8988T (cell line): ENCODE measurements around the gene C1QTNF8.
"Not testable (repeated sequence)": the region's sequence is repeated elsewhere in the genome, so short reads cannot be mapped to it uniquely, and the experiment has no call there.

Experiments
- DNase-seq: peaks from one replicate; pipeline ENCODE4 v3.0.0; 2011

C1QTNF8 gene

DNA sequence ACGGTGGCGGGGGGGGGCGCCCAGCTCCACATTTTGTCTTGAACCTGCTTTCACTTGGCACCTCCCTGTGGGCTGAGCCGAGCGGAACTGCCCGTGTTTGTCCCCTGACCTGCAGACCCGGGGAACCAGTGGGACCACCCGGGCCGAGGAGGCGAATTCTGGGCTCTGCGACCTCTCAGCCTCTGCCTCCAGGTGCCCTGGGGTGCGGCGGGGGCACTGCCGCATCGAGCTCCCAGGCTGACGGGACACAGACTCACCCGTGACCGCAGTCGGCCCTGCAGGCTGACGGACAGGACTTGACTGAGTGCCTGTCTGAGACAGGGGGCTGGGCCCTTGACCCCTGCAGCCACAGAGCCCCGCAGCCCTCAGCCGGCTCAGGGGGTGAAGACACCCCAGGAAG is 11.1 kb upstream of the C1QTNF8 start:
- DNase-seq, result no peak

DNA sequence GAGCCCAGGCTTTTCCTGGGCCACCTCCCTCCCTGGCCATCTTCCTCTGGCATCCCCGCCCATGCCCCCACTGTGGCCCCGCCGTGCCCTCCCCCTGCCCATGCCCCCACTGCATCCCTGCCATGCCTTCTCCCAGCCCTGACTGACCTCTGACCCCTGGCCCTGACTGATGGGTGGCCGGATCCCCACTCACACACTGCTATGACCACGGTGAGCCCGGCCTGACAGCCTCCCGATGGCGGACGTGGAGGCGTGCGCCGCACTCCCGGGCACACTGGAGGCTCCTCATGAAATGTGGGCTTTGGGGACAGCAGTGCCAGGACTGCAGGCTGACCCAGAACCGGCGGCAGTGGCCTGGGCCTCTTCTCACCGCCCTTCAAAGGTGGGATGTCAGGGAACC is 10.6 kb upstream of the C1QTNF8 start:
- no peak for DNase-seq

DNA sequence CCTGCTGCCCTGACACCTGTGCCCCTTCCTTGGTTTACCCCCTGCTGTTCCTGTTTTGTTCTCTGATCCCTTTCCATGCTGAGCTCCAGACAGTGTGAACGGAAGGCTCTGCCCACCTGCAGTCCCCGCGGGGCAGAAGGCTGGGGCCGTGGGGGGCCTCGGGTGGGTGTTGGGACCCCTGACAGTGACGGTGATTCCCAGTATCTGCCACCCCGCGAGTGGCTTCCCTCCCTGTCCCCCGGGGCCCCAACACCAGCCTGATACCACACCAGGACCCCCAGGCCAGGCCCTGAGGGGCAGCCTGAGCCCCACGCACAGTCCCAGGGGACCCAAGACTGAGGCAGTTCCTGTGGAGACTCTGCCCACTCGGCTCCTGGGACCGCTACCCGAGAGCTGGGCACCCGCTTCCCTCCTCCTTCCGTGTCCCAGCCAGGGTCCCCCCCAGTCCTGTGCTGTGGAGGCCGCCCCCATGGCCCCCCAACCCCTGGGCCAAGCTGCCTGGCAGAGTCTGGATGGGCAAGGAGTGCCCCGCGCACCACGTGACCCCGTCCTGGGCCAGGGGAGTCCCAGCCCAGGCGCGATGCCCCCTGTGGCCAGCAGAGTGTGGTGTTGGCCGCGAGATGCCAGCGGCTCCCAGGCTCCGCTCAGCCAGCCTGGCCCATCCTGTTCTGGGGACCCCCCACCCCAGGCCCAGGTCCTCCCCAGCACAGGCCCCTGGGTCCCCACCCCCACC is 10.0 kb upstream of the C1QTNF8 start:
- peak; percentile 99 for DNase-seq

DNA sequence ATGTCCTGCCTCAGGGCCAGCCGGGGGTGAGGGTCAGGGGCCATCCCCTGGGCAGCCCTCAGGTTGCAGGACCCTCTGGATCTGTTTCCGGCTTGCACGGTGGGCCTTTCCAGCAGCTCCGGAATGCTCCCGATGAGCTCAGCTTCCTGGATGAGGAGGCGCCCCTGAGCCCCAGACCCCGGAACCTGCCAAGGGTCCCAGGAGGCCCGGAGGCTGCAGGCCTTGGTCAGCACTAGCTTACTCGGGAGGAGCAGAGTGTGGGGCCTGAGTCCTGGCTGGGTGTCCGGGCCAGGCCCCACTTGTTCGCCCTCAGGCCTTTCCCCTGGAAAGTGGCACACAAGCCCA is 7.6 kb upstream of the C1QTNF8 start:
- DNase-seq, result no peak

DNA sequence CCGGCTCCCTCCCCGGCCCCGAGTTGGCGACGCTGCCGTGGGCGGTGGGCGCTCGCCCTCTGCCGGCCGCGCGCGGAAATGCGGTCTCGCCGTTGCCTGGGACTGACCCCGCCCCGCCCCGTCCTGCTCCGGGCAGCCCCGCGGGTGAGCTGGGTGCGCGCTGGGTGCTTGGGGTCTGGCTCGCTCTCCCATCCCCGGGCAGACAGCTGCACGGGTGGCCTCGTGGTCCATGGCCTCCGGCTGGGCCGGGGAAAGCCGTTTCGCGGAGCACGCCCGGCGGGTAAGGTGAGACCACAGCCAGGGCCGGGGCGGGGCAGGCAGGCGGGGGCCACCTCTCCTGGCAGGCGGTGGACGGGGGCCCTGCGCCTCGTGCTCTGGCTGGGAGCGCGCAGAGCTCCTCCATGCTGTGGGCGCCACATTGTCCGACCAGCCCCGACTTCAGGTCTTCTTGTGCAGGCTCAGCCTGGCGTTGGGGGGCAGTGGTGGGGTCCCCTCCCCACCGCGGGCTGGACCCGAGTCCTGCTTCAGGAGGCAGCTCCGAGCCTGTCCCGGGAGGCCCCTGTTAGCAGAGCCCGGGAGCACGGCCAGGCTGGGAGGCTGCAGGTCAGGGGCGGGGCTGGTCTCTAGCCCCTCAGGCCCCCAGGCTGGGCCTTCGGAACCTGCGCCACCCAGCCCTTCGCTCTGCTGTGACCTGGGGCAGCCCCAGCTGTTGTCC is 7.0 kb upstream of the C1QTNF8 start:
- DNase-seq, result peak; percentile 89

DNA sequence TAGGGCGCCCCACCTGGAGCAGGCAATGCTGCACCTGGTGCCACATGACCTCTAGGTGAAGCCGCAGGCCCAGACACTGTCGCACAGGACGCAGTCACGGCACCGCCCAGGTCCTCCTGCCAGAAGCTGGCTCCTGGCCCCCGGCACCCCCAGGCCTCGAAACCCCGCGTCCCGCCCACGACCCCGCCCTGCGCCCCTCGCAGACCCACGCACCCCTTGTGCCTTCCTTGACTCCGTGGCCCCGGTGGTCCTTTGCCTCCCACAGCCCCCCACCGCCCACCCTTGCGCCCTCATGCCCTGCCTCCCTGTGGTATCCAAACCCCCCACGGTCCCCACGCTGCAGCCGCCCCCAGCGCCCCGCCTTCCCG is 6.3 kb upstream of the C1QTNF8 start:
- no peak for DNase-seq

DNA sequence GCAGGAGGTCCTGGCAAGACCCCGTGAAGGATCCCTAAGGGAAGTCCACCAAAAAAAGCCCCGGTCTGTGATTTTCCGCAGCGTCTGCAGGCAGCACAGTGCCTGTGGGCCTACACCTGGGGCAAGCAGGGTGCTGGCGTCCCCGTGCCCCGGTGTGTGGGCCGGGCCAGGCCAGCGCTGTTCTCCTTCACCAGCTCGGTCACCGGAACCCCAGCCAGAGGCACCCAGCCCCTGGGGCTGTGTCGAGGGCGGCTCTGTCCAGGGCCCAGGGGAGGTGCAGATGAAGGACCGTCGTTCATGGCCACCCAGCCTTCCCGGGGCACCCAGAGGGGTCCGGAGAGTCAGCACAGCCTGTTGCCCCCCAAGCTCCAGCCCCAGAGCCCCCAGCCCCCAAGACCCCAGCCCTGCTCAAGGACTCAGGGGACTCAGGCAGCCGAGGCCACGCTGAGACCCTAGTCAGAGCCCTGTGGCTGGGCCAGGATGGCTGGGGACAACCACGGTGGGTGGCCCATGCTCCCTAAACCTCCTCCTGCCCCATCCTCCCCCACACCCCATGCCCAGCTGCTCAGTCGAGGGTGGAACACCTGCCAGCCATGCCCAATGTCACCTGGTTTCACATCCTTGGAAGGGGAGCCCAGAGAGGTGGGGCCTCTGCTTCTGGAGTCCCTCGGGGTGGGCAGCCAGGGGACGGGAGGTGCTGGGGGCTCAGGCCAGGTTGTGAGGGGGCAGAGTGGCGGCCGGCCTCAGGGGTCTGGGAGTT is 5.7 kb upstream of the C1QTNF8 start:
- DNase-seq, result no peak

DNA sequence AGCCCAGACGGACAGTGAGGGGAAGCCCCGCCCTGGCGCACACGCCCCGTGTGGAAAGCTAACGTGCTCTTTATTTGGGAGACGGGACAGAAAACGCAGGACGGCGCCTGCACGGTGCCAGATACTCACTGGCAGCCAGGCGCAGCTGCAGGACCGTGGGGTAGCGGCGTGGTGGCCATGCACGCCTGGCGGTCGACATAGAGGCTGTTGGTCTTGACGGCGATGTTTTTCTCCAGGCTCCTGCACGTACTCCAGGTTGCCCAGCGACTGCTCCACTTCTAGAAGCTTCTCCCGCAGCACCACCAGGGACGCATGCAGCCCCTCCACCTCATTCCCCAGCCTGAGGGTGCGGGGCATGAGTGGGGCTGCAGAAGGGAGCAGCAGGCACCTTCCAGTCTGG is 5.1 kb upstream of the C1QTNF8 start:
- DNase-seq, result no peak

DNA sequence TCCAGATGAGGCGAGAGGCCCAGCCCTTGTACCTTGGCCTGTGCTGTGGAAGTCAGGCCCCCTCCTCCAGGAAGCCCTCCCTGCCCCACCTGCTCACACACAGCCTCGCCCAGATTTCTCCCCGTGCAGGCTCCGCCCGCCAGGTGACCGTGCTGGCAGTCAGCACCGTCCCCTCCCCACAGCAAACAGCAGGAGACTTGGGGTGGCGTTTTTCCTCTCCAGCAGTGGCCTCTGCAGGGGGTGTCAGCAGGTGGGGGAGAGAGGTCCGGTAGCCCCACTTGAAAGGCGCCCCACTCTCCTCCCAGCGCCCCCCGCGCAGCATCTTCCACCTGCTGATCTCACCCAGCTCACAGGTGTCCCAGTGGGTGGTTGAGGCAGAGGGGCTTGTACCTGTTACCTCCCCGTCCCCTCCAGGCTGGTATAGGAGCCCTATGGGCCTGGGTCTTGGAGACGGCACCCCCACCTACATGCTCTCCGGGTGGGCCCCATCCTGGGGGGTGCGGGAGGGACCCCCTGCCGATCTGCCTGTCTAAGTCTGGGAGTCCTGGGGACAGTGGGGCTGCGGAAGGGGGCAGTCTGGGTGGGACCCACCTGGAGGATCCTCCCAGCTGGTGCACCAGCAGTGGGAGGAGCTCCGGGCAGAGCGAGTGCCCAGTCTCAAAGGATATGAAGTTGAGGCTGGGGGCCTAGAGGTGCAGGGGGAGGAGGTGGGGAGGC is 4.2 kb upstream of the C1QTNF8 start:
- DNase-seq, result no peak

DNA sequence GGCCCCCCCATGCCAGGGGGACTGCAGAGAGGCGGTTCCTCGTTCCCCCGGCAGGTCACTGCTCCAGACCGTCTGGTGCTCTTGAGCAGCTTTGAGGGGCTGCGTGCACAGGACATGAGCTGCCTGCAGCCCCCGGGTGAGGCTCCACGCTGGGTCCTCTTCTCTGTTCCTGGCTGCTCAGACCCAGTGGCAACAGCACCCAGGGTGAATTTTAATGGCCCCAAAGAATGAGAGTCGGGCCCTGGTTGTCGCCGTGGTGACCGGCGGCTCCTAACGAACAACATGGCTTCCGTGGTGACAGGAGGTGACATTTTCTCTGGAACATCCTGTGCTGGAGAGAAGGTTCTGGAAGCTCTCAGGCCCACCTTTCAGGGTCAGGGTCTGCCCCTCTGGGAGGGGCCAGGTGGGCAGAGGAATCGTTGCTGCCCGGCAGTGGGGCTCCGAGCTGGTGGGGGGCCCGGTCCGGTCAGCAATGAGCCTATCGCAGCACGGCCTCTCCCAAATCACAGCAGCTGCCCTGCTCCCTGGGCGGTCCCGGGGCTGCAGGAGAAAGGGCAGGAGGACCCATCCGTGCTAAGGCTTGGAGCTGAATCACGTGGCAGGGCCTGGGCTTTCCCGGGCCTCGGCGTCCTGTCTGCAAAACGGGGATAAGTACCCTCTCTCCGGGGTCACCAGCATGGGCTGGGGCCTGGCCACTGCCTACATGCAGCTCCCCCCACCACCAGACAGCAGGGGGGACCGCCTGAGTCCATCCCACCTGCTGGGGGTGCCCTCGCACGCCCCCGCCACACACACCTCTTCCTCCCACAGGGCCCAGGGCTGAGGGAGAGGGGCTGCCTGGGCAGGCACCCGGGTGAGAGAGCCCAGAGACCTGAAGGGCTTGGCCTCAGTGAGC is 3.4 kb upstream of the C1QTNF8 start:
- no peak for DNase-seq

DNA sequence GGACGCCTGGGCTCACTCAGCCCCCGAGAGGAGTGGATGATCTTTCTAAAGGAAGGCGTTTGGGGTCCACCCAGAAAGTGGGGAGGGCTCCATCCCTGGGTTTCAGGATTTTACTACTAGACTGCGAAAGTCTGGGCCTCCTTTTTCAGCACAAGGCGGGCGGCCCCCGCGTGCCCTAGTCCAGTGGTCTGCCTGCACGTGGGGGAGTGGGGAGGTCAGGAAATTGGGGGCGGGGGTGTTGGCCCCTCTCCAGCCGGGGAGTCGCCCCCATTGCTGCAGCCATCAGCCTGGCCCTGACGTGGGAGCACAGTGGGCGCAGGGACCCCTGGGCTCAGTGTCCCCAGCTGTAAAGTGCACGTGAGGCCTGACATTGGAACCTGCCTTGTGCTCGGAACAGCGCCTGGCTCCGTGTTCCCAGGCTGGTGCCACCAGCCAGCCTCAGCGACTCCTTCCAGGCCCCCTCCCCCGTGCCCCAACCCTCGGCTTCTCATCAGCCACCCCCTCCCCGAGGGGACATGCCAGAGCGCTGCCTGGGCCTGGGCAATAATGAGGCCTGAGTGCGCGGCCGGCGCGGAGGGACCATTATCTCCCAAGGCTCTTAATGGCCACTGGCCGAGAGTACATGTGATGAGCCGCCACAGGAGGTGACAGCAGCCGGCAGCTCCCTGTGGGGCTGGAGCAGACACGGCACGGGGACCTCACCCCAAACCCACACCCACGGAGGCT is 2.4 kb upstream of the C1QTNF8 start:
- no peak for DNase-seq

DNA sequence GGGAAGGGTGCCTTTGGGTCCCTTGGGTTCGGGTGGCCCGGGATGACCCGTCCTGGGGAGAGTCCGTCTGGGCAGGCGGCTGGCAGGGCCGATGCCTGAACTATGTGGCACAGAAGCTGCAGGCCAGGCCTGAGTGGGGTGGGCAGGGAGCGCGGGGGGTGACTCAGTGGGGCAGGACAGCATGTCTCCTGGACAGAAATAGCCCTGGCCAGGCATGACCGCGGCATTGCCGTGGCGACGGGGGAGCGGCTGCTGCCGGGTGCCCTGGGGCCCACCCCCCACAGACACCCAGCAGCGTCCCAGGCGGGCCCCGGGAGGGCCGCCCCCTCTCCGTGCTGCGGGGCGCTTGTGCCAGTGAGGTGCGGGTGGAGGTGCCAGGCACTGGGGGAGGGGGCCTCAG is 1.8 kb upstream of the C1QTNF8 start:
- DNase-seq, result no peak

DNA sequence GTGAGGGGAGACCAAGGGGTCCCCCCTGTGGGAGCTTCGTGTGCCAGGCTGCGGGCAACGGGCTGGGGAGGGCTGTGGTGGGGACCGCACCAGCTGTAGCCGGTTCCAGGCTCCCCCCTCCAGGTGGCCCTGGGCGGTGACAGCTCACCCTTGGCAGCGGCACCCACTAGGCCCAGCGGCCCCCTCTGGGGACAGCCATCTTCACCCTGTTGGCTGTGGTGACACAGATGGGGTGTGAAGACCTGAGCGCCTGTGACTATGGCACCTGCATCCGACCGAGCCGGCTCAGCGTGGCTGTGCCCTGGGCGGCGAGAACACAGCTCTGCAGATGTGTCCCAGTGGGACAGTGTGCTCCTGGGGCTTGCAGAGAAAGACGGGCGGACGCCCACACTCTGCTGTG is 1.1 kb upstream of the C1QTNF8 start:
- DNase-seq, result no peak

DNA sequence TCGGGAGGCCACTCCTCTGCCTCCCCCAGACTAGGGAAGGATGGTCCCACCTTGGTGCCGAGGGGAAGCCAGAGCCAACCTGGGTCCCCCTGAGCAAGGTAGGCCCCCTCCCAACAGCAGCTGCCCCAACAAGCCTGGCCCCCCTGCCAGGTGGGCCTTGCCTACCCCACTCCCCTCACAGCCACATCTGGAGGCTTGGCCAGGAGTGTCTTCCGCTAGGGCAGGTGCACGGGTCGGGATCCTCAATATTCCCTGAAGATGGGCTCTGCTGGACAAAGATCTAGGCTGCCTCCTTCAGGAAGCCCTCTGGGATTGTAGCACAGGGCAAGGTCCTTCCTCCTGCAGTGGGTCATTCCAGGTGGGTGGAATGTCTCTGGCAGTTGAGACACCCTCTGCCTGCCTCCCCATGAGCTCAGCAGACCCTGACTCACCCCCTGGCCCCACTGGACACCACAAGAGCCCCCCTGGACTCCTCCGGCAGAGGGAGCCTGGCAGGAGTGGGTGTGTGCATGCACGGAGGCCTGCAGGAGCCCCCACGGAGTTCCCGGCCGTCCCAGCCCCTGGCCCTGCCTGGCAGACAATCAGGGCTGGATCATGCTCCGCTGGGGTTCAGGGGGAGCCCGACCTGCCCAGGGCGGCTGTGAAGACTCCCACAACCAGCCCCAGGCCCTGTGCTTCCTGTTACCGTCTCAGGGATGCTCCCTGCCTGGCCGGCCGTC is 435 bp downstream of the C1QTNF8 start:
- DNase-seq, result no peak

DNA sequence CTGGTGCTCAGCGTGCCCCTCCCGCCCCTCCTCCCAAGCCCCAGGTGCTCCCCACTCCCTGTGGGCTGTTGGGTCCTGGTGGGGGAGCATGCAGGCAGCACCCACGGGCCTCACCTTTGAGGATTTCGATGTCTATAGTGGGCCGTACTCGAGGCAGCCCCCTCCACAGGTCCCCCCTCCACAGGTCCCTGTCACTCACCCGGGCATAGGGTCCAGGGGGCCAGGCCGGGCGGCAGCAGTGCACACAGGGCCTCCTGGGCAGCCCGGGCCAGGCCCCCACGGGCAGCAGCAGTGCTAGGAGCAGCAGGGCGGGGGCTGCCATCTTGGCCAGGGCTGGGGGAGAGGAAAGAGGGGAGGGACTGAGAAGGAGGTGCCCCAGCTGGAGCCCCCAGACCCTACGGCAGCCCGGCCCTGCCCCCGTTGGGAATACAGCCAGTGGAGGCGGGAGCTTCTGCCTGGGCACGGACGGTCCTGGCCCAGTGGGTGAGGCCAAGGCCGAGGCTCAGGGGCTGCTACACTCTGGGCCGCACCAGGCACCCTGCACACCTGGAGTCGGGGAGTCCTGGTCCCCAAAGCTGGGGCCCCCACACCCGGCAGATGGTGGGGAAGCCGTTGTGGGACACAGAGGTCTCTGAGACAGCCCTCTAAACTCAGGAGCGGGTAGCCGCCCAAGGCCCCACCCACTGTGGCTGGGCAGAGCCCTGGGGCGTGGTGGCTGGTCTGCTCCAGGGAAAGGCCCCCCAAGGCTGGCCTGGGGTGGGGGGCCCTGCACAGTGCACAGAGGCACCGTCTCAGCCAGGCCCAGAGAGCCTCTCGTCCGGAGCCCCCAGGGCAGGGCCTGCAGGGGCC is 1.2 kb downstream of the C1QTNF8 start:
- DNase-seq, result no peak

DNA sequence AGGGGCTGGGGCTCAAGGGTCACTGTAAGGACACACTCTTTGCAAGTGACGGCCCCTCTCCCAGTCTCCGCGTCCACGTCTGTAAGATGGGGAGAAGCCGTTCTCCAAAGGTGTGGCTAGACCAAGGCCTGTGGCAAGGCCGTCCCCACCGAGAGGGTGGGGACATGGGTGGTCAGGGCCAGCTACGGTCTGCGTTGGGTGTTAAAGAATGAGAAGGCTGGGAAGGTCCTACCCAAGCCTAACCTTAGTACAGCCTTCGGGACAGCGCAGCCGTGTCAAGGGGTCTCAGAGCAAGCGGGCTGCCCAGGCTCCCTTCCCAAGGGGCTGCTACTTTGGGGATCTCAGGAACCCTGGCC is 1.9 kb downstream of the C1QTNF8 start:
- no peak for DNase-seq

DNA sequence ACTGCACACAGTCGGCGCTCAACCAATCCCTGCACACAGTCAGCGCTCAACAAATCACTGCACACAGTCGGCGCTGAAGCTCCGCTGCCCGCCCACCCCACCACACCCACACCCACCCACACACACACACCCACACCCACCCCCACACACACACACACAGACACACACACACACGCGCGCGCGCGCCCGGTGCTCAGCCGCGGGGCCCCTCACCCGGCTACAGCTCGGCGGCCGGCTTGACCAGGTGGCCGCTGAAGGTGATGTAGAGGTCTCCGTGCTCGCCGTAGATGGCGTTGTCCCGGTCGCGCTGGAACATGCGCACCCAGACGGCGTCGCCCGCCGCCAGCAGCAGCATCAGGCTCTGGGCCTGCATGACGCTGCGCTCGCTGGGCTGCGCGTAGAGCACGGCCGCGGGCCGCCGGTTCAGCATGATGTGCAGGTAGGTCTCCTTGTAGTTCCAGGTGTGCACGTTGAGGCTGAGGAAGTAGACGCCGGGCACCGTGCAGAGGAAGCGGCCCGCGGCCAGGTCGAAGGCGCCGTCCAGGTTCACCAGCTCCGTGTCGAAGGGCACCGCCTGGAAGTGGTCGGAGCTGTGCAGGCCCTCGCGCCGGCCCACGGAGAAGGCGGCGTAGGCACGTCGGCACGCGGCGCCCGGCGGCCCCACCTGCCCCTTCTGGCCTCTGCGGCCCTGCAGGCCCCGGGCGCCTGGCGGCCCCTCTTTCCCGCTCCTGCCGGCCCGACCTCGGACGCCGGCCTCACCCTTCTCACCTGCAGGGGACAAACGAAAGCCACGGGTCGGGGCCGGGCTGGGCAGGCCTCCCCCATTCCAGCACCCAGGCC is 2.5 kb downstream of the C1QTNF8 start:
- no peak for DNase-seq

DNA sequence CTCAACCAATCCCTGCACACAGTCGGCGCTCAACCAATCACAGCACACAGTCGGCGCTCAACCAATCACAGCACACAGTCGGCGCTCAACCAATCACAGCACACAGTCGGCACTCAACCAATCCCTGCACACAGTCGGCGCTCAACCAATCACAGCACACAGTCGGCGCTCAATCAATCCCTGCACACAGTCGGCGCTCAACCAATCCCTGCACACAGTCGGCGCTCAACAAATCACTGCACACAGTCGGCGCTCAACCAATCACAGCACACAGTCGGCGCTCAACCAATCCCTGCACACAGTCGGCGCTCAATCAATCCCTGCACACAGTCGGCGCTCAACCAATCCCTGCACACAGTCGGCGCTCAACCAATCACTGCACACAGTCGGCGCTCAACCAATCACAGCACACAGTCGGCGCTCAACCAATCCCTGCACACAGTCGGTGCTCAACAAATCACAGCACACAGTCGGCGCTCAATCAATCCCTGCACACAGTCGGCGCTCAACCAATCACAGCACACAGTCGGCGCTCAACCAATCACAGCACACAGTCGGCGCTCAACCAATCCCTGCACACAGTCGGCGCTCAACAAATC is 3.3 kb downstream of the C1QTNF8 start:
- DNase-seq, result not testable (repeated sequence)
